SIG-M5 treated with dmso at 0.1 percent for 504 hours (cell line): ENCODE measurements around the gene ONECUT3.

Source experiments
- DNase-seq: peaks from one replicate; lab custom pipeline; 2025; ENCODE audit not compliant: unreplicated experiment; lab: John Stamatoyannopoulos, UW

The ONECUT3 gene

DNA sequence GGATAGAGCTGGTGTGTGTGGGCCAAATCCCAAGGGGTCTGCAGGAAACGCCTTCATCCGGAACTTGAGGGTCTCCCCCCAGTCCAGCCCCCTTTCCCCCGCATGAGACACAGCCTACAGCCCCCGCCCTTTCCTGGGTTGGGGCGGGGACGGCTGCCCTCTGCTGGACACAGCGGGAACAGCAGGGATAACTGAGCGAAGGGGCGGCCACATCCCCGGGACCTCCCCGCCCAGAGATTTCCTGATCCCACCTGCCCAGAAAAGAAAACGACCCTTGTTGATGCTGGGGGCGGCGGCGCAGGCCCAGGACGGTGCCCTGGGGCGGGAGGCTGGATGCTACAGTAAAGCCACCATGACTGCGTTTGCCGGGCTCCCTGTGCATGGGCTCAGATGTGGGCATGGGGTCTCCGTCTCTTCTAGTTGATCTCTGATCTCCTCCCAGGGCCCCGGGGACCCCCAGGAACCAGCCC is 14.2 kb downstream of the ONECUT3 start:
- DNase-seq = no peak

DNA sequence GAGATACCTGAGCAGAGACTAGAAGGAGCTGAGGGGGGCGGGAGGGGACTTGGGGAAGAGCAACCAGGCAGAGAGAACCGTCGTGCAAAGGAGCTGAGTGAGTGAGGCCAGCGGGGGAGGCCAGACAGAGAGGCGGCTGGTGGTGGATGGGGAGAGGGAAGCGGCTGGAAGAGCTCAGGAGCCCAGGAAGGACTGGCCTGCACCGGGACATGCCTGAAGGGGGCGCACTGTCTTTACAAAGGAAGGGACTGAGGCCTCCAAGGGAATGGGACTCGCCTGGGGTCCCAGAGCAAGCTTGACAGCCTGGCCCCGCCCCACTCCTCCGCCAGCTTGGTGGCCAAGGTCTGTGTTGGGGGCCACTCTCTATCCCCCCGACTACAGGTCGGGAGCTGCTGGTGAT is 14.9 kb downstream of the ONECUT3 start:
- no peak for DNase-seq

GRCh38 chr19:1768918-1769644 is 15.8 kb downstream of the ONECUT3 start:
- no peak for DNase-seq

DNA sequence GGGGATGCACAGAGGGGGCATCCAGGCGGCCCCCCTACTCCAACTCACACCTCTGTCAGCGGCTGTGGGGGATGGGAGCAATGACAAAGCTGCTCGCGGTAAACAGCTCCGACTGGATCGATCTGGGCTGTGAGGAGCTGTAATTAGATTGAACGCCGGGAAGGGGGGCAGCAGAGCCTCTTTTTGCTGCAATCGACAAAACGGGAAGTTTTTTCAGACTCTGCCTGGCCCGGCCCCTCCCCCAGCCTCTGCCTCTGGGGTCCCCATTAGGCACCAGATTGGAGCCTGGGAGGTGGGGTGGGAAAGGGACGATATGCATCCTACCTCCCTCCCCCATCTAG is 16.3 kb downstream of the ONECUT3 start:
- no peak for DNase-seq

DNA sequence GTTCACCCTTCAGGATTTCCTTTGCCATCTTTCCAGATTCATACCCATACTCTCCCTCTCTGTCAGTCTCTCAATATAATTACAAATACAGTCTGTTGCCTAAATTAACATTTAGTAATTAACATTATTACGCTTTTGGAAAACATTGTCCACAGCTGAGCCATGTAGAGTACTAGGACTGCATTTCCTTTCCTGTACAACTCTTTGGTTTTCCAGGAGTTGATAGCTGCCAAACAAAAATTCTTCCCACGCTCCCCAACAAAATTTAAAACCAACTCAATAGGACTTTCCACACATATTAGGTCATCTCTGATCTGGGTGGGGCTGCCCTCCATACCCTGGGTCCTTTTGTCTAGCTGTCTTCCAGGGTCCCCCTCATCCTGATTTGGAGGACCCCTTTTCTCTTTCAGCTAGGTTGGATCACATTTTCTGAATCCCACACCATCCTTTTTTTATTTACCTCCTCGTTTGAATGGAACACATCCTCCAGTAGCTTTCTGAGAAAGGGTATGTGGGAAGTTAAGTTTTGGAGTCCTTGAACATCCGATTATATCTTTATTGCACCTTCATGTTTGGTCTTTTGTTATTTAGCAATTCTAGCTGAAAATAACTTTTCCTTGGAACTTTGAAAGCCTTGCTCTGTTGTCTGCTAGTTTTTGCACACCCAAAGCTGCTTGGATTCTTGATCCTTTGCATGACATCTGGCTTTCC is 17.7 kb downstream of the ONECUT3 start:
- DNase-seq = no peak

DNA sequence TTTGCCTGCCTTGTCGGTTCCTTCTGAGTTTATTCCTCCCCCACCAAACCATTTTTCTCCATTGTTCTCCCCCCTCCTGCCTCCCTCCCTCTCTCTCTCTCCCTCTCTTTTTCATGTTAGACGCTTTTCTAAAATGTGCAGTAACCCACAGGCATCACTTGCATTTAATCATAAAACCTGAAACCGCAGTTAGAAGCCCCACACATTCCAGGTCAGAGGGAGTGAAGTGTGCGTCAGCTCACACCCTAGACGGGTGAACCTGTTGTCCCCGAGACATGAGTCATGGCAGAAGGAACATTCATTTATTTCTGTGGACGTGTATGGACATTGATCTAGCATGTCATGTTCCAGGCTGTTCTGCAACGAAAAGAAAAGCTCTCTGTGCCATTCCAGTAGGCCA is 19.9 kb downstream of the ONECUT3 start:
- DNase-seq = no peak

DNA sequence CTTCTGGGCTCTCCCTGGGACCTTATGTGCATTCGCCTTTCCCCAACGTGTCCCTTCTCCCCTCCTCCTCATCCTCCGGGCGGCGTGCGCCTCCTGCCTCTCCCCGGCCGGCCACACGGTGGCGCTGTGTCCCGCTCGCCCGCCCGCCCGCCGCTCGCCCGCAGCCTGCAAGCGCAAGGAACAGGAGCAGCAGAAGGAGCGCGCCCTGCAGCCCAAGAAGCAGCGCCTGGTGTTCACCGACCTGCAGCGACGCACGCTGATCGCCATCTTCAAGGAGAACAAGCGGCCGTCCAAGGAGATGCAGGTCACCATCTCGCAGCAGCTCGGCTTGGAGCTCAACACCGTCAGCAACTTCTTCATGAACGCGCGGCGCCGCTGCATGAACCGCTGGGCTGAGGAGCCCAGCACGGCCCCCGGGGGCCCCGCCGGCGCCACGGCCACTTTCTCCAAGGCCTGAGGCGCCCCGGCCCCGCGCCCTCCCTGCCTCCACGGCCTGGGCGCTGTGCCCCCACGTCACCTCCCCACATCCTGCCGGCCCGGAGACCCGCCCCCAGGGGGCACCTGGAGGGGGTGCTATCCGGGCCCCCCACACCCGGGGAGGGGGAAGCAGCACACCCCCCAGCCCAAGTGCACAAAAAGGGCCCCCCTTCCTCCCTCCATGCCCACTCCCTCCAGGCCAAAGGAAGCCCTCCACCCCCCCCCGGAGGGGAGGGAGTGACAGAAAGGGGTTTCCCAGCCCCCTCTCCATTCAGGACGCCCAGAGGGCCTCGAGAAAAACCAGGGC is 21.9 kb downstream of the ONECUT3 start:
- no peak for DNase-seq

- no peak for DNase-seq
Measured at GRCh38 chr19:1775951-1776605, 22.8 kb downstream of the ONECUT3 start.

DNA sequence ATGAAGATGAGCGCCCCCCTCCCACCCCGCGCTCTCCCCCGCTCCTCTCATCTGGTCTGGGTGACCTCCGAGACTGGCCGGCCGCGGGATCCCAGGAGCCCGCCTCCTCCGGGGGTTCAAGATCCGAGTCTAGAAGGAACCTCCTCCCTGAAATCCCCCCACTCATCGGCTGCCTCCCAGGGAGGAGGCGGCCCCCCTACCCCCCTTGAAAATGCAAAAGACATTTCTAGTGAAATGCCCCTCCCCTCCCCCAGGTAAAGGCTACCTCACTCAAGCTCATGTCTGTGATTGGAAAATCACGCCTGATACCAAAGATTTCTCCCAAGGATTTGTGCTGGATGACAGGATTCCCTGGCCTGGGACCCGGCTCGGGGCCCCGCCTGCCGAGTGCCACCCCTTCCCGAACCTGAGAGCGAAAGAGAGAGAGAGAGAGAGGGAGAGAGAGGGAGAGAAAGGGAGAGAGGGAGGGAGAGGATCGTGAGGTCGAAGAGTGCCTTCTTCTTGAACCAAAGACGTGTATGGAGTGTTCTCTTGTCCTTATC is 23.4 kb downstream of the ONECUT3 start:
- DNase-seq = no peak

DNA sequence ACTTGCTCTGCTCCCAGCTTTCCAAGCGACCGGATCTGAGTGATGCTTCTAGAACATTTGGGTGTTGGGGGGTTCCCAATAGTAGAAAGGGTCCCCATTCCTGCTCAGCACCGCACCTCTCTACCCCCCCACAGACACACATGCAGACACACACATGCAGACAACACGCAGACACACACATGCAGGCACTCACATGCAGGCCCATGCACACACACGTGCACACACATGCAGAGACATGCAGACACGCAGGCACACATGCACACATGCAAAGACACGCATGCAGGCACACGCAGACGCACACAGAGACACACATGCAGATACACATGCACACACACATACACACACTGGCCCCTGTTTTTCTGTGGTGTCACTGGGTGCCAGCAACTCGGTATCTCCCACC is 23.8 kb downstream of the ONECUT3 start:
- DNase-seq = no peak

DNA sequence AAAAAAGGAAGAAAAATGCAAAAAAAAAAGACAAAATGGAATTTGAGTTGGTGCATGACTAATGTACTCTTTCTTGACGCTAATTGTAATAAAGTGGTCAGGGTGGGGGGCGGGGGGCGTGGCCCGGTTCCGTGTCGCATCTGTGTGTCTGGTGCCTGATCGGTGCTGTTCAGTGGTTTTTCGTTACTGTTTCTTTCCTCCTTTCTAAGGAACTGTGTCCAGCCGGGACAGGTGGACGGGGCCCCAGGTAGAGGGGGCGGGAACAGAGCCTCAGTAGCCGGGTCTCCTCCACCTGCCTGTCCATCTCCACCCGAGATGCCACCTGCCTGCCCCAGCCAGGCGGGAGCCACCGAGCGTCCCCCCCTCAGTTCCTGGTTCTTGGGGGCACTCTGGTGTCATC is 26.3 kb downstream of the ONECUT3 start:
- no peak for DNase-seq

GRCh38 chr19:1780272-1780958 is 27.1 kb downstream of the ONECUT3 start:
- DNase-seq = no peak

GRCh38 chr19:1782521-1782920 is 29.2 kb downstream of the ONECUT3 start:
- DNase-seq = no peak

DNA sequence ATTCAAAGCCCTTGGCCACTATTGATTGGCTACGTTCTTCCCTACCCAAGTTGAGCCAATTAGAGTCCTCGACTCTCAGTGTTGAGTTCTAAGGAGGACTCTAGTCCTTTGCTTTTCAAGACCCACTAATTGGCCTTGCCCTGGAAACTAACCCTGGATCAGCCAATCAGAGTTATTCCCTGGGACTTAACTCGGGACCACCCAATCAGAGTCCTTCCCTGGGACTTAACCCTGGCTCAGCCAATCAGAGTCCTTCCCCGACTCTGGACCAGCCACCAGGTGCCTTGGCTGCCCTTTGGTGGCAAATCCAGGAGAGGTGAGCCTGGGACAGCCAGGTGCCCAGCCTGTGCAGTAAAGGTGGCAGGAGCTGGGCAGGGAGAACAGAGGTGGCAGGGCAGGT is 30.0 kb downstream of the ONECUT3 start:
- no peak for DNase-seq

- no peak for DNase-seq
Measured at GRCh38 chr19:1783874-1784273, 30.6 kb downstream of the ONECUT3 start.

- DNase-seq = no peak
Measured at GRCh38 chr19:1785310-1785709, 32.0 kb downstream of the ONECUT3 start.

DNA sequence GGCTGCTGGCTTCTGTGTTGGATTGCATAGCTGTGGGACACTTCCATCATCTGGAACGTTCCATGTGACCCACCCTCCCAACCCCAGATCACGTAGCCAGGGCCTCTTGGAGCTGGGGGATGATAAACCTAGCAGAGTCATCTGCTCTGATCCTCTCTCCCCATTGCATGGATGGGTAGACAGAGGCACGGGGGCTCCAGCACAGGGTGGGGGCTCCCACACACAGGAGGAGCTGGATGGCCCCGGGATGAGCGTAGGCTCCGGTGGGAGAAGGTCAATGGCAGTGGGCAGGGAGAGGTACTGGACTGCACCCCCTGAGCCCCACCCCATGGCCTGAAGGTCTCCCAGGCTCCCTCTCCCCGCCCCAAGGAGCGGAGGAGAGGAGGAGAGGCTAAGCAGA is 33.4 kb downstream of the ONECUT3 start:
- no peak for DNase-seq

GRCh38 chr19:1787116-1787515 is 33.8 kb downstream of the ONECUT3 start:
- DNase-seq = no peak

DNA sequence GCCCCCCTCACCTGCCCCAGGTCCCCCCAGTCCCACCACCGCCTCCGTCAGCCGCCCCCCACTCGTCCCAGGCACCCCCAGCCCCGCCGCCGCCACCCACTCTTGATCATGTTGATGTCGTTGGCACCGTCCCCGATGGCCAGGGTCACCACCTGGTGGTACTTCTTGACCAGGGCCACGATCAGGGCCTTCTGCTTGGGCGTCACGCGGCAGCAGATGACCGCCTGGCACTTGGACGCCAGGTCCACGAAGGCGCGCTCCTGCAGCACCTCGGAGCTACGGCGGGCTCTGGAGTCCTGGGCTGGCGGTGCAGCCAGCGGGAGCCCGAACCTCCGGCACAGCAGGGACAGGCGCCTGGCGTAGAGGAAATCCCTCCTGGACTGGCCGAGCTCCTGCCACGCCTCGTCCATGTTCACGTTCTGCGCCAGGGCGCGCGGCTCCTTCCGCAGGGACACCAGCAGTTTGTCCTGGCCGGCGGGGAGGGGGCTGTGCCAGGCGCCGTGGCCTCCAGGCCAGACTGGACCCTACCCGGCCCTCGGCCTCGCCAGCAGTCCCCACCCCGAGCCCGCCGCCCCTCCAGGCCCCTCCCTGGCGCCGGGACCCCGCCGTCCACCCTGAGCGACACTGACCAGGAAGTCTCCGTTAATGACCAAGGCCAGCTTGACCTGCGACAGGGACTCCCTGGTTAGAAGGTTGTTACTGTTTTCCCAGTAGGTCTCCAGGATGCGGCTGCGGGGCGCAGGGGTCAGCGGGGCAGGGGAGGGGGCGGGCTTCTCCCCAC is 36.1 kb downstream of the ONECUT3 start:
- no peak for DNase-seq
